GM19043 (cell line): ENCODE measurements around the gene RNF157.
"Not testable (repeated sequence)": the region's sequence is repeated elsewhere in the genome, so short reads cannot be mapped to it uniquely, and the experiment has no call there.

Source experiments
- ATAC-seq: cut with Tn5 transposase; IDR thresholded peaks from one replicate; pipeline ENCODE4 v1.9.1; 2021; ENCODE audit warnings: low read depth; ENCODE audit not compliant: unreplicated experiment

Gene RNF157

DNA sequence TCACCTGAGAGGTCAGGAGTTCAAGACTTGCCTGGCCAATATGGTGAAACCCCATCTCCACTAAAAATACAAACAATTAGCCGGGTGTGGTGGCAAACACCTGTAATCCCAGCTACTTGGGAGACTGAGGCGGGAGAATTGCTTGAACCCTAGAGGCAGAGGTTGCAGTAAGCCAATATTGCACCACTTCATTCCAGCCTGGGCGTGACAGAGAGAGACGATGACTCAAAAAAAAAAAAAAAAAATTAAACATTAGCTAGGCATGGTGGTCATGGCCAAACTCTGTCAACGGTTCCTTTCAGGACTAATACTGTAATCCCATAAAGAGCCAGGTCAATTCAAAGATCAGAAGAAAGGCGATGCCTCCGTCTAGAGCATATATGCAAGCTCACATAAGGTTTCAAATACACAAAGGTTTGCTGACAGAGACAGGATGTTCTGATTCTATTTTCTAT, 2.4 kb downstream of the RNF157 start:
- no peak for ATAC-seq

DNA sequence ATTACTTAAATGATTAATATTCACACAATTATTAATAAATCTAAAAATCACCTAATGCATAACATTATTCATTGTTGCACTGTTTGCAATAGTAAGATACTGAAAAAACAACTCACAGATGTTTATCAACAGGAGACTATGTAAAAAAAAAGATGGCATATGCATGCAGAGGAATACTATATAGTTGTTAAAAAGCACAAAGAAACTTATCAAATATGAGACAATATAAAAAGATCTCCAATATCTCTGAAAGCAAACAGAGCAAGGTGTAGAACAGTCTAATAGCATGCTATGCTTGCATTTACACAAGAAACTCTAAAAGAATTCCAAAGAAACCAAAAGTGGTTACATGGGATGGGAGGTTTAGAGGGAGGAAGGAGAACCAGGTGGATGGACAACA, 3.7 kb downstream of the RNF157 start:
- ATAC-seq, result no peak

DNA sequence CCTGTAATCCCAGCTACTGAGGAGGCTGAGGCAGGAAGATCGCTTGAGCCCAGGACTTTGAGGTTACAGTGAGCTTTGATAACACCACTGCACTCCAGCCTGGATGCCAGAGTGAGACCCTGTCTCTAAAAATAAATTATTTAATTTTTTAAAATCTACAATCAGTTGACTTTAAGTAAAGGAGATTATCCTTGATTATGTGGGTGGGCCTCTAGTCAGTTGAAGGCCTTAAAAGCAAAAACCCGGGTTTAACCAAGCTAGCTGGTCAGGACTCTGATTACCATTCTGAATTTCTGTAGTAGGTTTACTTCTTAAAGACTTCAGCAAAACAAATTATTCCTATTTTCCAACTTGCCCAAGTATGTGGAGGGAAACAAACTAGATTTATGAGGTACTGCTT, 4.4 kb downstream of the RNF157 start:
- ATAC-seq, result no peak

DNA sequence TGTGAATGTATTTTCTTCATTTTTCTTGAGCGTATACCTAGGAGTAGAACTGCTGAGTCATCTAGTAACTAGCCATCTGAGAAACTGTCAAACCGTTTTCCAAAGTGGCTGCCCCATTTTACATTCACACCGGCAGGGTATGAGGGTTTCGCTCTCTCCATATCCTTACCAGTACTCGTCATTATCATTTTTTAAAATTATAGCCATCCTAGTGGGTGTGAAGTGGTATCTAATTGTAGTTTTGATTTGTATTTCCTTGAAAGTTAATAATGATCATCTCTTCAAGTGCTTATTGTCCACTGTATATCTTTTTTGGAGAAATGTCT, 6.0 kb downstream of the RNF157 start:
- ATAC-seq, result no peak

DNA sequence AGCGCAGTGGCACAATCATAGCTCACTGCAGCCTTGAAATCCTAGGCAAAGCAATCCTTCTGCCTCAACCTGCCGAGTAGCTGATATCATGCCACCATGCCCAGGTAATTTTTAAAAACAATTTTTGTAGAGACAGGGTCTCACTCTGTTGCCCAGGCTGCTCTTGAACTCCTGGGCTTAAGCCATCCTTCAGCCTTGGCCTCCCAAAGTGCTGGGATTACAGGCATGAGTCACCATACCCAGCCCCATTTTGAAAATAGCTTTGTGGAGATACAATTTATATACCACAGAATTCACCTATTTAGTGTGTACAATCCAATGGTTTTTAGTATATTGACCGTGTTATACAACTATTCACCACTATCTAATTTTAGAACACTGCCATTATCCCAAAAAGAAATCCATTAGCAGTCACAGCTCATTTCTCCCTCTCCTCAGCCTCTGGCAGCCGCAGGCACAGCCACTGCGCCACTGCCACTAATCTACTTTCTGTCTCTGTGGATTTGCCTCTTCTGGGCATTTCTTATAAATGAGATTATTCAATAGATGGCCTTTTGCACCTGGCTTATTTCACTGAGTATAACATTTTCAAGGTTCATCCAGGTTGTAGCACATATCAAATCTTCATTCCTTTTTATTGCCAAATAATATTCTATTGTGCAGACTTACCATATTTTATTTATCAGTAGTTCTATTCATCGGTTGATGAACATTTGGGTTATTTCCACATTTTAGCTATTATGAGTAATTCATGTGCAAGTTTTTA, 6.5 kb downstream of the RNF157 start:
- ATAC-seq, result no peak

DNA sequence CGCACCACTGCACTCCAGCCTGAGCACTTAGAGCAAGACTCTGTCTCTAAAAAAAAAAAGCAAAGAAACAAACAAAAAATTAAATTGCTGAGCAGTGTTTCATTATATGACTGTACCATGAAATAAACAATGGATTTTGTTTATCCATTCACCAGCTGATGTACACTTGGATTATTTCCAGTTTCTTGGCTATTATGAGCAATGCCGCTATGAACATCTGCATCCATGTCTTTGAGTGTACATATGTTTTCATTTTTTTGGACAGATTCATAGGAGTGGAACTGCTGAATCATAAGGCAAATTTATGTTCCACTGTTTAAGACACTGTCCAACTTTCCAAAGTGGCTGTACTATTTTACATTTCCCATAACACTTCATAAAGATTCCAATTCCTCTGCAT, 8.0 kb downstream of the RNF157 start:
- no peak for ATAC-seq

DNA sequence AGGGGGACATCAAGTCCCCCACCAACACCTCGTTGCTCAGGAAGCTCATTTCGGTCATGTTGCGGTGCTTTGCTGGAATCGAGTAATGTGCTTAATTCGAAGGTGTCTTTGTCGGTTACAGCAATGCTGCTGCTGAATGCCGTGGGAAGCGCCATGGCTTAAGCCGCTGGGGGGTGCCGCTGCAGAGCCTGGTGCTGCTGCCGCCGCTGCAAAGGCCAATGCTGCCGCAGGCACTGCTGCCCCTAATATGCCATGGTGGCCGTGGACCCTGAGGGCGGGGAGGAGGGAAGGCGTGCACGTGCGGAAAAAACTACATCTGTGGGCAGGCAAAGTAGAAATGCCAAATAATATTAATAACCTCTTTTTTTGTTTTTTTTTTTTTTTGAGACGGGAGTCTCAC, 13.5 kb downstream of the RNF157 start:
- ATAC-seq, result not testable (repeated sequence)

DNA sequence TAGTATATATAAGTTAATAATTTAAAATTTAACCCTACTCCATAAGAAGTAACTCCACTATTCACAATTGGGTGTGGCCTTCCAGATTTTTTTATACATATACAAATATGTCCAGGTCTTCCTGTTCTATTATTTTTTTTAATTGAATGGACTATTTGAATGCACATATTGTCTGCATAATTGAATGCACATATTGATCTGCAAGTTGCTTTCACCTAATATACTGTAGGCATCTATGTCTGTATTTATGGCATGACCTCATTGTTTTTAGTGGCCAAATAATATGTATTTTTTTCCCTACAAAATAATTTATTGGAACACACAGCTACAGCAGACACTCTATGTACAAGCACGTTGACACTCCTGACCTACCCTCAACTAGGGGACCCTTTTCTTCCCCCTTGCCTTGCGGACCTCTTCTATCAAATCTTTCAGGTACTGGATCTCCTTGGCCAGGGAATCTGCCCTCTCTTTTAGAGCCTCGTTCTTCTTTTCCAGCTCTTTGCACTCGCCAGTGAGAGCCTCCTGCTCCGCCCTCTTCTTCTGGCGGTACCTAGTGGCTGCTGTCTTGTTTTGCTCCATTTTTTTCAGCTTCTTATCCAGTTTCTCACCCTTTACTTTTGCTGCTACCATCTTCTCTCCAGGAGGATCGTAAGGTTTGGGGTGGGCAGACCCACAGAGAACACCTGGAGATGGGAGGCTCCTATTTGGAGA, 14.8 kb downstream of the RNF157 start:
- not testable (repeated sequence) for ATAC-seq

DNA sequence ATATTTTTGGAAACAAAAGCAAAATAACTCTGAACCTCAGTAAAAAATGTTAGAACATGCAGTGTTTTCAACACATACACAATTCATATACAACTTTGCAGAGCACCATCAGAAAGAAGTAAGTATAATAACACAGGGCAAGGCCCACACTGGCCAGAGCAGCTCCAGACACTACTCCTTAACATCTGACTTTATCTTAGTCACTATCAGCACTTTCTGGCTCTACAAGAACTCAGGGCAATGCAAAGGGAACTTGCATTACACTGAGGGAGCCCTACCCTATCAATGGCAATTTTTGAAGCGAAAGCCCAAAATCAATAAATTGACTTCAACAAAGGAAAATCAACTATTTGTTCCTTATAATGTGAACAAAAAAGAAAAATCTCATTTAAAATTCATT, 16.5 kb downstream of the RNF157 start:
- ATAC-seq, result no peak

DNA sequence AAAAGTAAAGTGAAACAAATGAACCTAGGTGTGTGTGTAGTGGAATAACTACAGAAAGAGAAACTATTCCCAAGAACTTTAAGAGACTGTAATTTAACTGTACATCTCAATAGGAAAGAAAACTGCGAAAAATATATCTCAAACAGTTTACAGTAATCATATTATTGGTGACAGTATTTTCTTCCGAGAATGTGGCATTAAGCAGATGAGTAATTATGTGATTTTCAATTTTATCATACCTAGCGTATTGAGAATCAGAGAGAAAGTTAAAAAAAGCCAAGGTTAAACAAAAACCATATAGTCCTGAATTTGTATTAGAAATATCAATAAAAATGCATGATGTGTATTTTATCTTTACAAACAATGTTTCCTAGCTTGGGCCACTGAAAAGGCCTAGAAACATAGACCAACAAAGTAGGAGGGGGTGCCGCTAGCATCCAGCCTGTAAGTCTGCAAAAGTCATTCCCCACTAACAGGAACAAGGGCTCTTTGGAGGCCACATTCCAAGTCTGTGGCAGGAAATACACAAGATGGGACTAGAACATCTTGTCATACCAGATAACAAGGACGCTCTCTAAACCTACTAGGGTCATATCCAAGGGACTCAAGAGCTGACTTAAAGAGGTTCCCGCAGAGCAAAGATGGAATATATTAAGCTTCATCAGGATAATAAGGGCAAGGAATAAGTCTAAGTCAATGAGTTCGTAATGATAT, 20.5 kb downstream of the RNF157 start:
- ATAC-seq, result no peak

DNA sequence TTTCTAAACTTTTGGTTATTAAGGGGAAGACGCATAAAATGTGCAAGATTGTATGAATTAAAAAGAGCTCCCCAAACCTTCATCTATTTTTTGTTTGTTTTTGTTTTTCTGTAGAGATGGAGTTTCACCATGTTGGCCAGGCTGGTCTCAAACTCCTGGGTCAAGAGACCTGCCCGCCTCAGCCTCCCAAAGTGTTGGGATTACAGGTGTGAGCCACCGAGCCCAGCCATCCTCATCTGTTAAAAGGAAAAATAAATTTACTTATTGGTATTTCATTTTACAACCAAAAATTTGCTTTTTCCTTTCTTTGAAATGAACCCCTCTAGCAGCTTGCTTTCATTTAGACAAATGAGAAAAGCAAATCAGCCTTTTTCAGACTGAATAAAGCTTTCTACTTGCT, 23.2 kb downstream of the RNF157 start:
- no peak for ATAC-seq

DNA sequence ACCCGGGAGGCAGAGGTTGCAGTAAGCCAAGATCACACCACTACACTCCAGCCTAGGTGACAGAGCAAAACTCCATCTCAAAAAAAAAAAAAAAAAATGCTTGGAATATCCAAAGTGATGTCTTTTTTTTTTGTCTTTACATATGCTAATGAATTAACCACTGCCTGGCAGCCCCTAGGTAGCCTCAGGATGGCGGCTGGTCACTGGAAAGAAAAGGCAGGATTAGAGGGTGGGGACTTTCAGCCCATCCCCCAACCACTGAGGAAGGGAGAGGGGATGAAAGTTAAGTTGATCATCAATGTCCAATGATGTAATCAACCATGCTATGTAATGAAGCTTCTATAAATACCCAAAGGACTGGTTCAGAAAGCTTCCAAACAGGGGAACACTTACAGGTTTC, 26.8 kb downstream of the RNF157 start:
- ATAC-seq, result no peak

DNA sequence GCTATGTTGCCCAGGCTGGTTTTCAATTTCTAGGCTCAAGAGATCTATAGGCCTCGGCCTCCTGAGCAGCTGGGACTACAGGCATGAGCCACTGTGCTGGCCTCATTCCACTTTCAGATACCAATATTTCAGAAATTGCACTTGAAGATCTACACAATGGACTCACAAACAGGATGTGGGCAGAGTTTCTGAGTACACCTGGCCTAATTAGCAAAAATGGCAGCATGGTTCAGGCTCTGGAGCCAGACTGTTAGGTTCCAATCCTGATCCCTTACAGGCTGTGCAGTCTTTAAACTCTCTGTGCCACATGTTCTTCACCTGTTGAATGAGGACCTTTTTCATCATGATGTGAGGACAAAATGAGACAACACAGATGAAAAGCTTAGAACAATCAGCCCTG, 32.2 kb downstream of the RNF157 start:
- ATAC-seq, result no peak

DNA sequence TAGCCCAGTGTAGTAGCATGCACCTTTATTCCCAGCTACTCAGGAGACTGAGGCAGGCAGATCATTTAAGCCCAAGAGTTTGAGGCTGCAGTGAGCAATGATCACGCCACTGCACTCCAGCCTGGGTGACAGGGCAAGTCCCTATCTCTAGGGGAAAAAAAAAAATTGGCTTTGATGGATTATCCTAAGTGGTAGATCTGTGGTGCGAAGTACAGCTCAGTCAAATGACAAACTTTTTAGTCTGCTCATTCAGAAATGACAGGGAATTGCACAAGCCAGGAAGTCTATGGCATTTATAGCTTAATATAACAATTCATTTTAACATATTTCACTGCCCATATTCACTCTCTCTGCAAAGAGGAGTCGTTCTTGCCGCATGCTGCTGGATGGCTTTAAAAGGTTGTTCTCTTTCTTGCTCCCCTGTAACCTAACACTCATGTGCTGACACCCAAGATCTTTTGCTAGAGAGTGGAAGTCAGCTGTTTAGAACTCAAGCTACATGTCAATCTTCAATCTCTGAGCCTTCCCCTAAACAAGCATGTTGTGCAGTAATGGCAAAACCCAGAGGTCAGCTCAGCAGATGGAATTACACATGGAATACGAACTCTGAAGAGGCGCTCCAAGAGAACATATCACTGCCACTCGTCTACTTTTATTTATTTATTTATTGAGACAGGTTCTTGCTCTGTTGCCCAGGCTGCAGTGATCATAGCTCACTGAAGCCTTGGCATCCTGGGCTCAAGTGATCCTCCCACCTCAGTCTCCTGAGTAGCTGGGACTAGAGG, 32.8 kb downstream of the RNF157 start:
- no peak for ATAC-seq

DNA sequence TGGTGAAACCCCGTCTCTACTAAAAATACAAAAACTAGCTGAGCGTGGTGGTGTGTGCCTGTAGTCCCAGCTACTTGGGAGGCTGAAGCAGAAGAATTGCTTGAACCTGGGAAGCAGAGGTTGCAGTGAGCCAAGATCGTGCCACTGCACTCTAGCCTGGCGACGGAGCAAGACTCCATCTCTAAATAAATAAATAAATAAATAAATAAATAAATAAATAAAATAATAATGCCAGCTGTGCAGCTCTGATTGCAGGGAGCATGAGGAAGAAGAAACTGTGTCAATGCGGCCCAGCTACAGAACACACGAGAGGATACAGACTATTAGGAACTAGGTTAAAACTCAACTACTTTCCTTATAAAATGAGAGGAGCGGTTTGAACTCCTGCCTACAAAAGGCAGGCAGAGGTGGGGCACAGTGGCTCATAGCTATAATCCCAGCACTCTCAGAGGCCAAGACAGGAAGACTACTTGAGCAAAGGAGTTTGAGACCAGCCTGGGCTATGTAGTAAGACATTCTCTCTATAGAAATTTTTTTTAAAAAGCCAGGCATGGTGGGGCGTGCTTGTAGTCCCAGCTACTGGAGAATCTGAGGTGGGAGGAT, 34.6 kb downstream of the RNF157 start:
- ATAC-seq, result not testable (repeated sequence)

DNA sequence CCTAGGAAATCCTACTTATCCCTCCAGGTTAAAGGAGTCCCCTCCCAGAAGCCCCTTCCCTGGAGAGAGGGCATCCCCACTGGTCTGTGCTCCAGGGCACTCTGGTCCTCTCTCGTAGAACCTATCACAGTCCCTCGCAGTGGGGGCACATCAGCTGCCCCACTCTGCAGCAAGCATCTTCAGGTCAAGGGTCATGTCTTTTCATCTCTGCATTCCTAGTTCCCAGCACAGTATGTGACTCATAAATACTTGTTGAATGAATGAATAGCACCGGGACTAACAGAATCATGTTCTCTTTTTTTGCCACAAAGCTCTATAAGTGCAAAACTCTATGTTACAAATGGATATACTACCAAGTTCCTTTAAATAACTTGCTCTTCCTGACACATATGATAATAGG, 36.0 kb downstream of the RNF157 start:
- no peak for ATAC-seq

DNA sequence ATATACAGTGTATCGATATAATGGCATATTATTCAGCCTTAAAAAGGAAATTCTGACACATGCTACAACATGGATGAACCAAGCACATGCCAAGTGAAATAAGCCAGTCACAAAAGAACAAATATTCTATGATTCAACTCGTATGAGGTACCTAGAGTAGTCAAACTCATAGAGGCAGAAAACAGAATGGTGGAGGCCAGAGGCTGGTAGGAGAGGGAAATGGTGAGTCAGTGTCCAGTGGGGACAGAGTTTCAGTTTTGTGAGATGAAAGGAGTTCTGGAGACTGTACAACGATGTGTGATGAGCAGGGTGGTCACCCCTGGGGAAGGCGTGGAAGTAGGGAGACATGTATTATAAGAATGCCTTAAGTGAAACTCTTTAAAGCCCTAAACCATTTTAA, 39.9 kb downstream of the RNF157 start:
- no peak for ATAC-seq

DNA sequence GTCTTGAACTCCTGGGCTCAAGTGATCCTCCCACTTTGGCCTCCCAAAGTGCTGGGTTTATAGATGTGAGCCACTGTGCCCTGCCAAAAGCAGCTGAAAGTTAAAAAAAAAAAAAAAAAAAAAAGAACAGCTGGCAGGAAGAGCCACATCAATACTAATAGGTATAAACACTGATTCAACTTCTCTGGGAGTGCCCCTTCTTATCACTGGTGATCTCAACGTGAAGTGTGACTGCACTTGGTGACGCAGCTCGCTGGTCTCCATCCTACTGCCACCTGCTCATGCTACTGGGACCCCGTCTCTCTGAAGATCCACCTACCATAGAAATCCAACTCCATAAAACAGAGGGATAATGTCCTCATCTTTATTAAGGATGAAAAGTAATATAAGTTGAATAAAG, 40.8 kb downstream of the RNF157 start:
- no peak for ATAC-seq

DNA sequence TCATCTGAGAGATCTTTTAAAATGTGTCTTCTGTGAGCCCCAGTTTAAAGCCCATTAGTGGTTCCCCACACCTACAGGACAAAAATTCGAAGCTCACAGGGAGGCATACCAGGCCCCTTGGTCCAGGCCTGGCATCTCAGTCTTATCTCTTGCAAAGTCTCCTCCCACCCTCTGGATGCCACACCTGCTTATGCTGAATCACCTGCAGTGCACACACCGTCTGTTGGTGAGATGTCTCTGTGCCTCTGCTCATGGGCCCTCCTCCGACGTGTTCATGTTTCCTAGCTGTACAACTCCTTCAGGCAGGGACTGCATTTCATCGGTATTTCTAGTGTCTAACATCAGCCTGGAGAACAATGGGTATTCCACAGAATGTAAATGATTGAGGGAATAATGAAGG, 41.6 kb downstream of the RNF157 start:
- ATAC-seq, result no peak

DNA sequence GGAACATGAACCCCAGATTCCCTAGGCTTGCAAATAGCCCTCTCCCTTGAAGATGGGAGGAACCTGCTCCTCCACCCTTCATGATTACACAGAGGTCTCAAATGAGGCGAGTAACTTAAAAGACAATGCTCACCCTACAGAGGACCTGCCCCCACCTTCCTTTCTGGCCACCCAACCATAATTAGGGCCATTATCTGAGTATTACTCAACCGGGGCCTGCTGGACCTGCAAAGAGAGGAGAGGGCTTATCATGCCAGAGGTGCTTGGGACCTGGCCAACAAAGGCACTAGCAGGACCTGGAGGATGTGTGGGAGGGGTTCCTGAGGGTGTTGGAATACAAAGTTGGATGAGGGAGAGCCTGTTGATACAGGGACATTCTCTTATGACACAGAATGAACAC, 42.4 kb downstream of the RNF157 start:
- no peak for ATAC-seq

DNA sequence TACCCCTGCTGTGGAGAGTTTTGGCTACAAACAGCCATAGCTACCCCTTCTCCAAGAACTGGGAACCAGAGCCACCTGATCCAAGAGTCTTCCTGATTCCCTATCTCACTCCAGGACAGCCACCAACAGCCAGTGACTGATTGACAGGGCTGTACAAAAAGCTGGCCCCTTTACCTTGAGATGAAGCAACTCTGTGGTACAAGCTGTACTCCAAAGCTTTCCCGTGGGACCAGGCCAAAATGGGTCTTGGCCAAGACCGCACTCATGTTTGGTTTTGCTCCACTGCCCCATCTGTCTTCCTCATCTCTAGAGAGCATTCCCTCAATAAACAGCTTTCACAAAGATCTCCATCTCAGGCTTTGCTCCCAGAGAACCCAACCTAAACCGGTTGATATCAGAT, 43.6 kb downstream of the RNF157 start:
- ATAC-seq, result no peak
